Measurements from ENCODE around the gene UGT1A6. TPM values are rescaled to one million over a fixed set of nuclear protein-coding genes. Genes with fewer than 3 reads are reported as not detected.

UGT1A6 gene
- total and polyA plus RNA-seq, 2 of the 13 experiments (the other 11 are each of a cell fraction or from before 2014, with no cell fraction given) = 0.25 TPM; not detected in 1

DNA sequence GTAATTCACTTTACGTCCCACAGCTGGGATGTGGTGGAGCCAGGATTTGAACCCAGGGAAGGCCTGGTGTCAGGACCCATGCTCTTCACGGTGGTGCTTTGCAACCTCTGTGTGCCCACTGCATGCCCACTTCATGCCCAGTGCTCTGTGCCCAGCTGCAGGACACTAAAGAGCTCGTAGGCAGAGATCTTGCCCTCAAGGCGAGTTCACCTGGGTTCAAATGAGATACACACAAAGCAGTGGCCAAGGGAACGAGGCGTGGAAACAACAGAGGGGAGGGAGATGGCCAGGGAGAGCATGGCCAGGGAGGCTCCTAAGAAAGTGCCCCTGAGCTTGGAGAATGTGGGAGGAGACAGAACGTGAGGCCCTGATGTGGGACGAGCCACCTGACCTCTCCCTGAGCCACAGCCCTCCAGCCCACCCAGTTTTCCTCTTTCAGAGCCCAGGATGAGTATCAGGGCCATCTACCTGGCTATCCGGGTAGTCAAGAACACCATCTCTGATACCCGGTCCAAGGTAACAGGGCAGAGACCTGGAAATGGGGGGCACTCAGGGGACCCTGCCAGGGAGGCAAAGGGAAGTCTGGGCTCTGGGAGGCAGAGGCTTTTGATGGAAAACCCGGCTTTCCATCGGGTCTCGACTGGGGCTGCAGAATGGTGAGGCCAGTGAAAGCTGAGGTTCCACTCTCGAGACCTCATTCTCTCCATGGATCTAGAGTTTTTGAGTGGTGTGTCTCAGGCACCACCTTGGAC lies 105.8 kb downstream of the UGT1A6 start:
- H3K4me1 ChIP-seq (ENCODE audit: insufficient read depth, low read length) = peaks cover 10% of the 10 kb centered on the region; the same call in 1 of the 2 replicates
- no peak overlapping the region for H3K27ac ChIP-seq (ENCODE audit: extremely low read length, insufficient read depth, low read length)
- no peak overlapping the region for H2AFZ ChIP-seq (ENCODE audit: low read length)
- ATAC-seq (no peak), FAIRE-seq (no peak), DNase-seq (ENCODE audit: low spot score) (no peak)
- WGBS (ENCODE audit: low lambda C conversion rate) = 26% methylated on average over 14 of the region's 14 CpGs
- in situ Hi-C loops (cut with HindIII; ENCODE audit: extremely low pct_ligation_motif_present, low pct_unique_long_range_greater_than_20kb) (no loop called here), intact Hi-C loops (cut with micrococcal nuclease; ENCODE audit: unreplicated experiment) (no loop called here)
- no peaks in the 10 kb centered on the region for H3K79me2 ChIP-seq (ENCODE audit: insufficient read depth, low read length)
- H3K36me3 ChIP-seq (replicated peaks in 1 of 2; ENCODE audit: control insufficient read depth in 1 of 2, insufficient read depth in 2 of 2, low read length in 2 of 2) = no peaks in the 10 kb centered on the region
- no peaks in the 10 kb centered on the region for H3K9me3 ChIP-seq (ENCODE audit: low read length)
- H3K4me3 ChIP-seq (replicated peaks in 1 of 3; ENCODE audit: insufficient read depth in 1 of 3, low read depth in 2 of 3, low read length in 3 of 3) = no peak overlapping the region
- H4K20me1 ChIP-seq (ENCODE audit: insufficient read depth, low read length) = no peaks in the 10 kb centered on the region
- POLR2A ChIA-PET = no interaction called here
- peaks cover 3 to 54% of the 10 kb centered on the region in 2 experiments; a peak in 3 of 5 replicates for H3K27me3 ChIP-seq (ENCODE audit: control insufficient read depth in 1 of 2, insufficient read depth in 2 of 2, low read length in 2 of 2)
- BruUV-seq (replicated peaks) = no TSS peak
- H3K9ac ChIP-seq (ENCODE audit: insufficient read depth, low read depth, low read length) = no peak overlapping the region
- no peak overlapping the region for H3K4me2 ChIP-seq (ENCODE audit: low read depth, low read length)
- no peak for TF ChIP-seq PPARG (CRISPR knock-in tag; conservative IDR thresholded peaks at IDR 0.05)
- TF ChIP-seq NR3C1 (CRISPR knock-in tag; IDR thresholded peaks at IDR 0.05) = no peak
- no peak for TF ChIP-seq SMARCC2 (IDR thresholded peaks at IDR 0.05)
- no peak for TF ChIP-seq KDM6A (CRISPR knock-in tag; IDR thresholded peaks at IDR 0.05; ENCODE audit: low read depth)
- TF ChIP-seq ZNF468 (CRISPR knock-in tag; IDR thresholded peaks at IDR 0.05) = no peak
- TF ChIP-seq ZNF235 (CRISPR knock-in tag; IDR thresholded peaks at IDR 0.05; ENCODE audit: borderline replicate concordance) = no peak
- TF ChIP-seq NAIF1 (CRISPR knock-in tag; IDR thresholded peaks at IDR 0.05; ENCODE audit: borderline replicate concordance) = no peak
- TF ChIP-seq ZNF709 (CRISPR knock-in tag; IDR thresholded peaks at IDR 0.05) = no peak
- TF ChIP-seq TBP (CRISPR knock-in tag; IDR thresholded peaks at IDR 0.05) = no peak
- TF ChIP-seq SIN3A (IDR thresholded peaks at IDR 0.05; ENCODE audit: borderline replicate concordance, low read depth, low read length) = no peak
- no peak for TF ChIP-seq SATB2 (CRISPR knock-in tag; IDR thresholded peaks at IDR 0.05)
- no peak for TF ChIP-seq SNRNP70 (IDR thresholded peaks at IDR 0.05; ENCODE audit: low read depth, low read length)
- no peak for TF ChIP-seq ZNF160 (CRISPR knock-in tag; IDR thresholded peaks at IDR 0.05)
- no peak for TF ChIP-seq HMG20A (CRISPR knock-in tag; IDR thresholded peaks at IDR 0.05; ENCODE audit: borderline replicate concordance)
- TF ChIP-seq TEAD2 (CRISPR knock-in tag; IDR thresholded peaks at IDR 0.05) = no peak
- no peak for TF ChIP-seq POLR2AphosphoS5 (IDR thresholded peaks at IDR 0.05; ENCODE audit: low read depth, low read length)
- TF ChIP-seq, protein P1, sequence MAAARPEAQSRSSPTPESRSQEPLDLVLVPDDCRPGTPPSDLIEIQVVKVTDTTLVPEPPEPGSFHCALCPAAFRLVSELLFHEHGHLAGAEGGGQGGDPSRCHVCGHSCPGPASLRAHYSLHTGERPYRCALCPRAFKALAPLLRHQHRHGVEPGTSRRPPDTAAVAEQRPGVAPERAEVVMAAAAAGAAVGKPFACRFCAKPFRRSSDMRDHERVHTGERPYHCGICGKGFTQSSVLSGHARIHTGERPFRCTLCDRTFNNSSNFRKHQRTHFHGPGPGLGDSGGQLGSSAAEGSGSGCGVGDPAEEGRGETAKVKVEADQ (CRISPR knock-in tag; IDR thresholded peaks at IDR 0.05; ENCODE audit: borderline replicate concordance) = no peak
- CTCF ChIA-PET (ENCODE audit: low intra/inter-chr PET ratio, low total read pairs) = no interaction called here

Data from HepG2 (cell line).